GM12873 (cell line): ENCODE results near the gene PLG.
A peak's percentile ranks its signal among the peaks of the same experiment; 100 is the strongest.

ENCODE experiments used
- TF ChIP-seq, protein P1 (sequence below): IDR thresholded peaks from 2 replicates; pipeline ENCODE4 v1.5.1; 2012; ENCODE audit warnings: low read depth, mild to moderate bottlenecking, moderate library complexity, low read length, control low read depth; ENCODE audit not compliant: insufficient read depth; ENCODE audit errors: missing control alignments

PLG gene

DNA sequence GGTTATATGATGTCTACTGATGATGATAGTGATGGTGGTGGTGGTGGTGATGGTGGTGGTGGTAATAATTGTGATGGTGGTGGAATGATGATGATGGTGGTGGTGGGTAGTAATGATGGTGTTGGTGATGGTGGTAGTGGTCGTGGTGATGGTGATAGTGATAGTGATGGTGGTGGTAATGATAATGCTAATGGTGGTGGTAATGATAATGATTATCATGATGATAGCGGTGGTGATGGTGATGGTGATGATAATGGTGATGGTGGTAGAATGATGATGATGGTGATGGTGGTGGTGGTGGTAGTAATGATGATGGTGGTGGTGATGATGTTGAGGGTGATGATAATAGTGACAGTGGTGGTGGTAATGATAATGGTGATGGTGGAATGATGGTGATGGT lies 33.5 kb upstream of the PLG start:
- TF ChIP-seq, protein P1, sequence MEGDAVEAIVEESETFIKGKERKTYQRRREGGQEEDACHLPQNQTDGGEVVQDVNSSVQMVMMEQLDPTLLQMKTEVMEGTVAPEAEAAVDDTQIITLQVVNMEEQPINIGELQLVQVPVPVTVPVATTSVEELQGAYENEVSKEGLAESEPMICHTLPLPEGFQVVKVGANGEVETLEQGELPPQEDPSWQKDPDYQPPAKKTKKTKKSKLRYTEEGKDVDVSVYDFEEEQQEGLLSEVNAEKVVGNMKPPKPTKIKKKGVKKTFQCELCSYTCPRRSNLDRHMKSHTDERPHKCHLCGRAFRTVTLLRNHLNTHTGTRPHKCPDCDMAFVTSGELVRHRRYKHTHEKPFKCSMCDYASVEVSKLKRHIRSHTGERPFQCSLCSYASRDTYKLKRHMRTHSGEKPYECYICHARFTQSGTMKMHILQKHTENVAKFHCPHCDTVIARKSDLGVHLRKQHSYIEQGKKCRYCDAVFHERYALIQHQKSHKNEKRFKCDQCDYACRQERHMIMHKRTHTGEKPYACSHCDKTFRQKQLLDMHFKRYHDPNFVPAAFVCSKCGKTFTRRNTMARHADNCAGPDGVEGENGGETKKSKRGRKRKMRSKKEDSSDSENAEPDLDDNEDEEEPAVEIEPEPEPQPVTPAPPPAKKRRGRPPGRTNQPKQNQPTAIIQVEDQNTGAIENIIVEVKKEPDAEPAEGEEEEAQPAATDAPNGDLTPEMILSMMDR, result no peak

DNA sequence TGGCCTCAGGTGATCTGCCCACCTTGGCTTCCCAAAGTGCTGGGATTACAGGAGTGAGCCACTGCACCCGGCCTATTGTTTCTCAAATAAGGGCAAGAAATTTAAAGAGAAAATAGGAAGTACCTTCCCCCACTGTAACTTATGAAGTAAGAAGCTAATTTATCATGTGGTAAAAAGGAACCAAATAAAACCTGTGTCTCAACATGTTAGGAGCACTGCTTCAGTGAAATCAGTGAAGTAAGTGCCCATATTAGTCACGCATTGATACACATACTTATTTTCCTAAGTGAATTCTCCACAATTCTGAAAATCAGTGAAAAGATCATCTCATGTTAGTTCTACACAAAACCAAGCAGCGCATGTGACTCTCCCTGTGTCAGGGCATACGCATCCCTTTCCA lies 23.8 kb upstream of the PLG start:
- TF ChIP-seq, protein P1, result no peak

- TF ChIP-seq, protein P1, result no peak
These were observed 23.2 kb upstream of the PLG start for GRCh38 chr6:160678744-160679401.

GRCh38 chr6:160679402-160679769 lies 22.7 kb upstream of the PLG start:
- TF ChIP-seq, protein P1, result peak; percentile 41

DNA sequence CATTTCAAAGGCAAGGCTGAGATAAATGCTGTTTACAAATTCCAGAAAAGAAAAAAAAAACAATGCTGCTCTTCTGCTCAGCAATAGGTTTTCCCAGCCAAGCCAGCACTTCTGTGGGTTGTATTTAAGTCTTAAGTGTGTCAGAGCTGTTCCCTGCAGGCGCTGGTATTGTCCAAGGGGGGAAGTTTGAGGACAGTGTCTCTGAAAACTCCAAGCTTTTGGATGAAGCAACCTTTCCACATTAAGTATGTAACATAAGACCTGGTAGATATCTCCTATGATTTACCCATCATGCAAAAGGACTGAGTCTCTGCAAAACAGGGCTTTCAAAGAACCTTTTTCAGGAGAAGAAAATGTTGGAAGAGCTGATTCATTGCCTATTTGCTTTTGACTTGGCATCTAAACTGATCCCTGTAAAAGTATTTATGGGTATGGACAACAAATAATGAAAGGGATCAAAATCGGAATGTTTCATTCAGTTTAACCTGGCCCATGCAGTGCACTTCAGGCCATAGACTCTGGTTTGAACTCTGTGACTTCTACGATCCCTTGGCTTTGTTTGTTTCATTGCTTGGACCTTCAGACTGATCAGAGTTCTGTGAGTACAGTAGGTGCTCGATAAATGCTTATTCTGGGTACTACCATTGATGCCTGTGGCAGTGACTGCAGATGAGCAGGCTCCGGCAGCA lies 16.1 kb upstream of the PLG start:
- TF ChIP-seq, protein P1, result no peak

DNA sequence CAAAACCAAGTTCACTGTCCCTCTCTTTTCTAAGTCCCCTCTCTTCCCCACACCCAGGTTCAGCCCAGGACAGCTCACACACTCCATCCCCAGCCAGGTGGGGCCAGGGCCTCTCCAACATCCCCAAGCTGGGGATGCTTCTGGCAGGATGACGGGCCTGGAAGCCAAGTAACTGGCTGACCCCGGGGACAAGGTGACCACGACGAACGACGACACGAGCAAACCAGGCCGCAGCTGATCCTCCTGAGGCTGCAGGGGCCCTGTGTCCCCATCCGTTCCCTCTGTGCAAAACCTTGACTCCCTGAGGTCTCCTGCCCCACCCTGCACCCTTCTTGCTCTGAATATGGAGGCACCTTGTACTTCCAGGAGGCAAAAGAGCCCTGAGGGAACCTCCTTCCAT lies 11.6 kb upstream of the PLG start:
- TF ChIP-seq, protein P1, result no peak

- TF ChIP-seq, protein P1, result no peak
These were observed 10.4 kb upstream of the PLG start for GRCh38 chr6:160691617-160692016.
